Stimulated activated CD4-positive, alpha-beta T cell treated with anti-CD3 and anti-CD28 coated beads, Interleukin-4, amount 100 ng/mL, for 48 hours (primary cell): ENCODE results near the gene SUMO3.

Experiments used
- DNase-seq, 2 donors: peaks; one replicate each; pipeline ENCODE4 v3.0.0-alpha.2; 2020; ENCODE audit warnings: low read depth in 2 of 2

SUMO3 gene

DNA sequence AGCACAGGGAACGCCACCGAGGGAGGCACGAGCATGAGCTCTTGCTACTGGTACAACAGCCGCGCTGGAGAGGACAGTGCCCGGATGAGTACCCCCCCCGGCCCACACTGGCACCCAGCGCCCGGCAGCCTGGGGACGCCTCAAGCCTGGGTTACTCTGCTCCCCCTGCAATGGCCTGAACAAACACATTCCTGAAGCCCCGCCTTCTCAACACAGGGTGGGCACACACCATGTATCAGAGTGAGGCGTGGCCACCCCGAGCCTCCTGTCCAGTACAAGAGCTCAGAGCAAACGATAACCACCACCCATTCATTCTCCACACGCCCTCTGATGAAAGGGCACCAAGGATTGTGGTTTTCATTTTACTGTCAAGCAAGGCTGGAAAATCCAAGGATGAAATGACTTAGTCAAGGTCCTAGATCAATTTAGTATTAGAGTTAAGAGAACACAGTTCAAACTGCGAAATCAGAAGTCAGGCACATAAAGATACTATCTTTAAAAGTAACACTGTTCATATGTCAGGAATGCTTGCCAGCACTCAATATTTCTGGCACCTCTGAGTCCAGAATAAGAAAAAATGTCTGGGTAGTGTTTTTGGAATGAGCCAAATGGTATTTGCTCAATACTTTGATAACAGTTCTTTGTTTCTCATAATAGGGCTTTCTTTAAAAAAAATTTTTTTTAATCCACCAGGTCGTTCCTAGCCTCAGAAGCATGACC is 38.3 kb downstream of the SUMO3 start:
- DNase-seq, result no peak

DNA sequence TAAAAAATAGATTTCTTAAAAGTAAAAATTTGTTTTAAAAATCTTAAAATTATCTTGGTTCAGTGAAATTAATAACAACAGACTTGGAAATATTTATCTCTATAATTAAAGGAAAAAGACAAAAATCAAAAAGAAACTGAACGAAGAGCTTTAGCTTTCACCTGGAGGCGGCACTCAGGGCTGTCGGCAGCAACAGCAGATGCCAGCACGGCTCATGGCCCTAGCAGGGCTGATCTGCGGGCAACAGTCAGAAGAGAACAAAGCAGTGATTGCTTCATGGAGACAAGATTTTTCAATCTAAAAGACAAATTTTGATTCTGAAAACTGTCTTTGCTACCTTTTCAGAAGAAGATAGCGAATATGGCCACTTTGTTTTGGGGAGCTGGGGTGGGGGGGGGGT is 38.9 kb downstream of the SUMO3 start:
- no peak for DNase-seq

GRCh38 chr21:44778499-44778911 is 39.4 kb downstream of the SUMO3 start:
- no peak for DNase-seq

GRCh38 chr21:44778094-44778493 is 39.8 kb downstream of the SUMO3 start:
- DNase-seq, result no peak

DNA sequence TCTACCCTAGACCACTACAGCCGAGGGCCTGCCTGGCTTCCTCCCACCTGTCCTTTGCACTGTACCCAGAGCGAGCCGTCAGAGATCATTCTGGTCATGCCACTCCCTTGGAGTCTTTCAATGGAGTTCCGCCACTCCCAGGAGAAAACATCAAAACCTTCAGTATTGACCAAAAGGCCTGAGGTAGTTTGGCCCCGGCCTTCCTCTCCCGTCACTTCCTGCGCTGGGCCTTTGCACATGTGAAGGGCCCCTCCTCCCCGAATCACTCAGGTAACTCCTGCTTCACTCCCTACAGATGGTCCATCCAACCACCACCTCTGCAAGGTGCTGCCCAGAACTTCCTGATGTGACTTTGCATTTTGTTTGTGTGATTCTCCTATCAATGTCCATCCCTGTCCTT is 42.9 kb downstream of the SUMO3 start:
- no peak for DNase-seq

DNA sequence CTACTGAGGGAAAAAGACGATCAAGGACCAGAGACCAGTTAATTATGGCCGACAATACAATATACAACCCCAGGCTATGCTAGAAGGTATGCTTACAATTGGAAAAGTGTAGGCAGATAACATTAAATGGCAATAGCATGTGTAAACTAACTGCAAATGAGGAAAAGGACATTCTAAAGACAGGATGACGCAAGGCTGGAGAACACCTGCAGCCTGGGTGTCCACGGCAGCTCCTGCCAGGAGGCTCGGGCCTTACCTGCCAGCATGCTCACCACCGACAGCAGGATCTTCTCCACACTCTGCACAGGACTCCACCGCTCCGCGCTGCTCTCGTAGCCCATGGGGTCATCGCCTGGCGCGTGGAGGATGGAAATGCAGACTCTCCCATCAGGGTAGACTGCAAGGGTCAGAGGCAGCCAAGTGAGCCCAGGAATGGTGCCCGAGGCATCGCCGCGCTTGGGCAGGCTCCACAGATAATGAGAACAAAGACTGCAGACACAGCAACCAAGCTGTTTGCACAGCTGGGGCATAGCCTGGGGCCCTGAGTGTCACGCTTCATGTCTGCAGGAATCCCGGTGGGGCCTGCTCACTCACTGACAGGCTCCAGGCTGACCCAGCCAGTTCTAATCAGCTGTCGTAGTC is 44.5 kb downstream of the SUMO3 start:
- no peak for DNase-seq

DNA sequence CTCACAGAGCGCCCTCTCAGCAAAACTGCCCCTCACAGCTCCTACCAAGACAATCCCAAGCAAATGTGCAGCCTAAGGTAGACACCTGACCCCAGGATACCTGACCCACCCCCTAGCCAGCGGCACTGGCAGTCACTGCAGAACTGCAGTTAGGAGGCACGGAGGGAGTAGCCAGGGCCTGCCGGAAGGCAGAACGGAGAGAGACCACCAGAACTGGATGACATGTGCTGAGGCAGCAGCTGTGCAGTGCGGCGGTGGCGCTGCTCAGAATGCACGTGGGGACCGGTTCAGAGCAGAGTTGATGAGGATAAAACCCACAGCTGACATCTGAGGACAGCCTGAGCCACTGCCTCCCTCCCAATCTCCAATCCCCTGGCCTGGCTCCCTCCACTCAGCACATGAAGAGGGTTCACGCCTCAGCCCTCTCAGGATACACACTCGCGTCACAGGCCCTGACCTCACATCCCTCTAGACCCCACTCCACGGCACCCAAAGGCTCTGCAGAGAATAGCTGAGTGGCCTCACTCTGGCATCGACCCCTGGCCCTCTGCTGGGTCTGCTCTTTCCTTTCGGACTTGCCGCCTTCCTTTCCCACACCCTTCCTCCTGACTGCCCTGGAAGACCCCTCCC is 45.9 kb downstream of the SUMO3 start:
- no peak for DNase-seq

GRCh38 chr21:44767834-44768831 is 49.7 kb downstream of the SUMO3 start:
- no peak for DNase-seq

- no peak for DNase-seq
Observed at GRCh38 chr21:44766818-44767354, 51.0 kb downstream of the SUMO3 start.

GRCh38 chr21:44766014-44766817 is 51.6 kb downstream of the SUMO3 start:
- no peak for DNase-seq

GRCh38 chr21:44765231-44766013 is 52.4 kb downstream of the SUMO3 start:
- no peak for DNase-seq

DNA sequence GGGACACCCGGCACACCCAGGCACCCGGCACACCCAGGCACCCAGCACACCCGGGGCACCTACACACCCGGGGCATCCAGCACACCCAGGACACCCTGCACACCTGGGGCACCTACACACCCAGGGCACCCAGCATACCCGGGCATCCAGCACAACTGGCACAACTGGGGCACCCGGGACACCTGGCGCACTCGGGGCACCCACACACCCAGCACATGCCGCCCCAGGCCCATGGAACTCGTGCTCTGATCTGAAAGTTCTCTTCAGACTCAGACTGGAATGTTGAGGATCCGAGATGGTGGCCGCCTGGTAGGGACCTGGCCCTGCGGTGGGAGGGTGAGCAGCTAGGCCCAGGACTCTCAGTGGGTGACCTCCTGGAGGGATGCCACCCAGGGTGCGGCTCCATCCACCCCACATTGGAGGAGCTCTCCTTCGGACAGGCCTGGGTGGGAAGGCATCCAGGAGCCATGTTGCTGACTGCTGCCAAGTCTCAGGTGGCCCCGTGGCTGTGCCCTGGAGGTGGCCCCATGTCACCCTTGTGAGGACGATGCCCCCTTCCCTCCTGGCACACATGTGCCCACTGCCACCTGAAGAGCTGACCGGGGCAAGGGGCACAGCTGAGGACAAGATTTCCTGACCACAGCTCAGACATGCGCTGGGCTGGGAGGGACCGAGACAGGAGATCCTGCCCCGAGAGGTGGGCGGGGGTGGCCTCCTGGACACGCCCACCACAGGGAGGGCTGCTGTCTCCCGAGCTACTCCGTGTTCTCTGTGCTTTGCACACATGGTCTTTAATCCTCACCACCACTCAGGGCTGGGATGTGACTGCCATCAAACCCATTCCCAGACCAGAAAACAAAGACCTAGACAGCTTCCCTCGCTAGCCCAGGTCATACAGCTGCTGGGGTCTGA is 53.3 kb downstream of the SUMO3 start:
- DNase-seq, result no peak

- DNase-seq, result no peak
Observed at GRCh38 chr21:44763451-44764318, 54.2 kb downstream of the SUMO3 start.

DNA sequence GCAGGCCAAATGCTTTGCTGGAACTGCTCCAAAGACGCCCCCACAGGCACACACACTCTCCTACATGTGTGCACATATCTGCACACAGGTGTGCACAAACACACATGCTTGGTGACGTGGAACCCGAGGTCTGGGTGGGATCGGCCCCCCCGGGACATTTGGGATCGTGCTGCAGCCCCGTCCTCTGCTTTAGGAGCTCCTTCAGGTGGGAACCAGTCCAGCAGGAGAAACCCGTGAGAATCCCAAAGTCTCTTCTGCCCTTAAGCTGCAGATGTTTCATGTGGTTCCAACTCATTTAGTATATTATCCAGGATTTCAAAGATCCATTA is 54.8 kb downstream of the SUMO3 start:
- DNase-seq, result no peak

- no peak for DNase-seq
Observed at GRCh38 chr21:44762221-44763049, 55.4 kb downstream of the SUMO3 start.

- no peak for DNase-seq
Observed at GRCh38 chr21:44761747-44762208, 56.1 kb downstream of the SUMO3 start.
